Choroid plexus epithelial cell (primary cell): Measurements from ENCODE around the gene ITGB3.

Experiments
- DNase-seq: peaks from one replicate; pipeline ENCODE4 v3.0.0-alpha.2; 2010; ENCODE audit warnings: low read depth
- H3K4me3 ChIP-seq: 2 replicates; pipeline ENCODE4 v1.5.1; 2011; ENCODE audit warnings: low read depth, mild to moderate bottlenecking, control low read depth, low read length, moderate library complexity
- TF ChIP-seq, protein P1 (sequence below): conservative IDR thresholded peaks from 2 replicates; pipeline ENCODE4 v1.5.1; 2011; ENCODE audit warnings: low read depth, mild to moderate bottlenecking, control low read depth, inconsistent platforms, low read length, moderate library complexity

ITGB3 gene

DNA sequence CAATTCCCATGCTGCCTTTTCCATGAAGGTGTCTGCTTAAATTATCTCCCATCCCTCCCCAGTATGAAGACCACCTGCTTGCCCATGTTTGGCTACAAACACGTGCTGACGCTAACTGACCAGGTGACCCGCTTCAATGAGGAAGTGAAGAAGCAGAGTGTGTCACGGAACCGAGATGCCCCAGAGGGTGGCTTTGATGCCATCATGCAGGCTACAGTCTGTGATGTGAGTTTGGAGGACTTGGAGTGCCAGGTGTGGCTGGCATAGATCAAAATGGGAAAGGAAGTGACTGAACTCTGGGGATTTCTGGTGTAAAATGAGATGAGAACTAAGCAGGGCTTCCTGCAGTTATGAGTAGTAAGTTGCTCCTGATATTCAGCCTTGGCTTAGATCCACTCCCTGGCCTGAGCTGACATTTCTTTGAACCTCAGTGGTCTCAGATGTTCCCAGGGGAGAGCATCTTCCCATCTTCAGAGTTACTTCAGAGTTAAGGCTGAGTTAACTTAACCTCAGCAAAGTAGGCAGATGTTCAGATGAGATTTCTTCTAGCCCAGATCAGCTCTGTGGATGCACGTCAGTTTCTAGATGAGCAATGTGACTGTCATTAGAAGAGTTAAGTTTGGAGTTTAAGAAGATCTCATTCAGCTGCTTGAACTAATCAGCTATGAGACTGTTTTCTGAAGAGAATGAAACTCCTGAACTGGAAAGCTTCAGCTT, 32.7 kb downstream of the ITGB3 start:
- DNase-seq: peak; percentile 73
- TF ChIP-seq, protein P1, sequence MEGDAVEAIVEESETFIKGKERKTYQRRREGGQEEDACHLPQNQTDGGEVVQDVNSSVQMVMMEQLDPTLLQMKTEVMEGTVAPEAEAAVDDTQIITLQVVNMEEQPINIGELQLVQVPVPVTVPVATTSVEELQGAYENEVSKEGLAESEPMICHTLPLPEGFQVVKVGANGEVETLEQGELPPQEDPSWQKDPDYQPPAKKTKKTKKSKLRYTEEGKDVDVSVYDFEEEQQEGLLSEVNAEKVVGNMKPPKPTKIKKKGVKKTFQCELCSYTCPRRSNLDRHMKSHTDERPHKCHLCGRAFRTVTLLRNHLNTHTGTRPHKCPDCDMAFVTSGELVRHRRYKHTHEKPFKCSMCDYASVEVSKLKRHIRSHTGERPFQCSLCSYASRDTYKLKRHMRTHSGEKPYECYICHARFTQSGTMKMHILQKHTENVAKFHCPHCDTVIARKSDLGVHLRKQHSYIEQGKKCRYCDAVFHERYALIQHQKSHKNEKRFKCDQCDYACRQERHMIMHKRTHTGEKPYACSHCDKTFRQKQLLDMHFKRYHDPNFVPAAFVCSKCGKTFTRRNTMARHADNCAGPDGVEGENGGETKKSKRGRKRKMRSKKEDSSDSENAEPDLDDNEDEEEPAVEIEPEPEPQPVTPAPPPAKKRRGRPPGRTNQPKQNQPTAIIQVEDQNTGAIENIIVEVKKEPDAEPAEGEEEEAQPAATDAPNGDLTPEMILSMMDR: no peak
- no peak overlapping the region for H3K4me3 ChIP-seq

DNA sequence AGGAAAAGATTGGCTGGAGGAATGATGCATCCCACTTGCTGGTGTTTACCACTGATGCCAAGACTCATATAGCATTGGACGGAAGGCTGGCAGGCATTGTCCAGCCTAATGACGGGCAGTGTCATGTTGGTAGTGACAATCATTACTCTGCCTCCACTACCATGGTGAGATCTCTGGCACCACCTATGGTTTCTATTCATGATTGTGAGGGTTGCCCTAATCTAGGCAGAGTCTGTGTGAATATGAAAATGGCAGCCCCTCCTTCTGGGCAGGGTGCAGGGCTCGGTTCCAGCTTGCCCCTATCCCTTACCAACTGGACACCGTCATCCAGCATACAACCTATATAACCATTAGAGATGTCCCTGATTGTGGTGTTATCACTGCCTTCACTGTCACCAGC, 33.4 kb downstream of the ITGB3 start:
- TF ChIP-seq, protein P1: no peak
- DNase-seq: no peak
- no peak overlapping the region for H3K4me3 ChIP-seq

DNA sequence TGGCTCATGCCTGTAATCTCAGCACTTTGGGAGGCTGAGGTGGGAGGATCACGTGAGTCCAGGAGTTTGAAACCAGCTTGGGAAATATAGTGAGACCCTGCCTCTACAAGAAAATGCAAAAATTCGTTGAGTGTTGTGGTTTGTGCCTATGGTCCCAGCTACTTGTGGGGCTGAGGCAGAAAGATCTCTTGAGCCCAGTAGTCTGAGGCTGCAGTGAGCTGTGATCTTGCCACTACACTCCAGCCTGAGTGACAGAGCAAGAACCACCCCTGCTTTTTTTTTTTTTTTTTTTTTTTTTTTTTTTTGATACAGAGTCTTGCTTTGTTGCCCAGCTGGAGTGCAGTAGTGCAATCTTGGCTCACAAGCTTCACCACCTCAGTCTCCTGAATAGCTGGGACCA, 34.0 kb downstream of the ITGB3 start:
- H3K4me3 ChIP-seq: no peak overlapping the region
- DNase-seq: no peak
- TF ChIP-seq, protein P1: no peak

DNA sequence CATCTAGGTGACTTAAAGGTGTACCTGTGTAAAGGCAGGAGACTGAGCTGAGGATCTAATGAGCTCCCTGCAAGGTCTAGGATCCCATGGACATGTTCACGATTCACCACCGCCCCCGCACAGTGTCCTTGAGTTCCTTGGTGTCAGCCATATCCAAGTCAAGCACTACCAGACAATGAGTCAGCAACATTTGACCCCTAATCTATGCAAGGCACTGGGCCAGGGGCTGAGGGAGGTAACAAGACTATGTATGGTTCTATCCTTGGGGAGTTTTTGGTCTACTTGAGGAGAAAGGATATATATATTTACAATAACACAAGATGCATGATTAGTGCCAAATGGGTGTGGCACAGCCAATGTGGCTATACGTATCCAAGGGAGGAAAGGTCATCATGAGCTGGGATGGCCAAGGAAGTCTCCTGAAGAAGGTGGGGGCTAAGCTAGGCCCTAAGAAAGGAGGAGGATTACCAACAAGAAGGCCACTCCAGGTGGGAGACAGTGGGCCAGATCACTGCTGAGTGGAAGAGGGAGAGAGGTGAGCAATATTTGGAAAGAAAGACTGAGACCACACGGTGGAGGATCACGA, 35.0 kb downstream of the ITGB3 start:
- H3K4me3 ChIP-seq: no peak overlapping the region
- DNase-seq: peak; percentile 53
- TF ChIP-seq, protein P1: no peak

DNA sequence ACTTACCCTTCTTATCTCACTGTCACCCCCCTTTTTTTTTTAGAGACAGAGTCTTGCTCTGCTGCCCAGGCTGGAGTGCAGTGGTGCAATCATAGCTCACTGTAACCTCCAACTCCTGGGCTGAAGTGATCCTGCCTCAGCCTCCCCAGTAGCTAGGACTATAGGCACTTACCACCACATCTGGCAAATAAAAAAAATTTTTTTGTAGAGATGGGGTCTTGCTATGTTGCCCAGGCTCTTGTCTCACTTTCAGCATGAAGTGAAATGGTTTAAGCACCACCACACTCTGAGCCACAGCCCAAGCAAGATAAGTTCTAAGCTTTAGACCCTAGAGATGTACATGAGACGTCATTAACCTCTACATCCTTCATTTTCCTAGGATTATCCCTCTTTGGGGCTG, 35.7 kb downstream of the ITGB3 start:
- H3K4me3 ChIP-seq: no peak overlapping the region
- DNase-seq: no peak
- TF ChIP-seq, protein P1: no peak

DNA sequence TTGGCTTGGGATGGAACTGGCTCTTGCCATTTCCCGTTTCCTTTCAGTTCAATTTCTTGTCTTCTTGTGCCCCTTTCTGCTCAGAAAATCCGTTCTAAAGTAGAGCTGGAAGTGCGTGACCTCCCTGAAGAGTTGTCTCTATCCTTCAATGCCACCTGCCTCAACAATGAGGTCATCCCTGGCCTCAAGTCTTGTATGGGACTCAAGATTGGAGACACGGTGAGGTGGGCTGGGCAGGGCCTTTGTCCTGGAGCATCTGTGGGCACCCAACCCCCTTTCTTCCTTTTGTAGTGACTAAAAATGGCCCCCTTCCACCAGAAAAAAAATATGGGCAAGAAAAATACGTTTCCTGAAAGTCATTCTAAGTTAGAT, 37.2 kb downstream of the ITGB3 start:
- no peak for DNase-seq
- TF ChIP-seq, protein P1: no peak
- no peak overlapping the region for H3K4me3 ChIP-seq

DNA sequence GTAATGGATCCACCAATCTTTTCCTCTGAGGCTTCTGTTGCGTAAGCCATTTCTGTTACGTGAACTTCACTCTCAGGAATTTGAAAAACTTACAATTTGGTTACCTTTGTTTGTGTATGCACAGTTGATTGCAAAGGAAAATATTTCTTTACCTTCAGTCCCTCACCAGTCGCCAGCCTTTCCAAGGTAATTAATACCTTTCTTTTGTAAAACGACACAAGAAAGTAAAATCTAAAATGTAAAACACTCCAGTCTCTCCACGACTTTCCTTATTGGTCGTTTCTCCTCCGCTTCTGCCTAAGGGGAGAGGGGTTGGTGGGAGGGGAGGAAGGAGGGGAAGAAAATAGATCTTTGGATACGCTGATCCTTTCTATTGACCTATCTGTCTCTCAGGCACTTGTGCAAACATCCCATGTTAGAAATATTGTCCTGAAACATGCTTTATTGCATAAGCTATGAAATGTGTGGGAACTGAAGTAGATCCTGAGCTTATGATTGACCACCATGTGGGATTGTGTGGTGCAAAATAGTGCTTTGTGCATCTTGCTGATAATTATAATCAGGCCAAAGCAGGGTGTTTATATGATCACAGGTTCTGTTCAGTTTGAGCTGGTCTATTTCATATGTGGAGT, 37.7 kb downstream of the ITGB3 start:
- TF ChIP-seq, protein P1: no peak
- H3K4me3 ChIP-seq: no peak overlapping the region
- peak; percentile 44 for DNase-seq
